Sigmoid colon (tissue), 7 donors: ENCODE data around the gene DNAH3. TPM values are rescaled to one million over a fixed set of nuclear protein-coding genes. Genes with fewer than 3 reads are reported as not detected.

Experiments used
- DNase-seq: peaks from one replicate; pipeline ENCODE4 v3.0.0-alpha.2; 2019
- H3K27ac ChIP-seq, 4 donors: fragments of 200-600 bp; sonication (generic); one replicate each; pipeline ENCODE4 v1.5.1; 2016 to 2019; ENCODE audit warnings: mild to moderate bottlenecking in 1 of 4
- H3K27me3 ChIP-seq, 3 donors: fragments of 200-600 bp; sonication (generic); one replicate each; pipeline ENCODE4 v1.5.1; 2019; ENCODE audit warnings: mild to moderate bottlenecking in 1 of 3
- H3K36me3 ChIP-seq, 4 donors: fragments of 200-600 bp; sonication (generic); one replicate each; pipeline ENCODE4 v1.5.1; 2016 to 2019
- H3K4me1 ChIP-seq, 4 donors: fragments of 200-600 bp; sonication (generic); one replicate each; pipeline ENCODE4 v1.5.1; 2017 to 2019
- H3K4me3 ChIP-seq, 4 donors: fragments of 200-600 bp; sonication (generic); one replicate each; pipeline ENCODE4 v1.5.1; 2017 to 2019; ENCODE audit warnings: mild to moderate bottlenecking in 2 of 4, moderate library complexity in 1 of 4
- H3K9me3 ChIP-seq, 4 donors: fragments of 200-600 bp in 3 of 4; sonication (generic) in 3 of 4; one replicate each; pipeline versions ENCODE4 v1.5.1 to v1.6.1; 2013 to 2019
- EP300 ChIP-seq, 4 donors: sonication (generic); formaldehyde crosslinking; IDR thresholded peaks; one replicate each; pipeline ENCODE4 v1.6.1; 2017; ENCODE audit warnings: antibody characterized with exemption in 4 of 4
- POLR2A ChIP-seq, 2 donors: fragments of 450-650 bp; IDR thresholded peaks; one replicate each; pipeline ENCODE4 v1.6.1; 2016; ENCODE audit warnings: antibody characterized with exemption in 2 of 2, mild to moderate bottlenecking in 2 of 2, moderate library complexity in 2 of 2
- POLR2AphosphoS5 ChIP-seq, 4 donors: sonication (generic); formaldehyde crosslinking; IDR thresholded peaks; one replicate each; pipeline ENCODE4 v1.6.1; 2017; ENCODE audit warnings: antibody characterized with exemption in 4 of 4
- WGBS, 2 donors: extraction: QIAGEN DNeasy Blood & Tissue Kit; methylation state at CpG; one replicate each; pipeline ENCODE4 v1.1.7; 2013; 5-methylcytosine and 5-hydroxymethylcytosine counted together
- intact Hi-C: fragments of 100-400 bp; cut with DNase I; formaldehyde crosslinking; loops from one replicate; pipeline ENCODE4 v1.15.1; 2023
- polyA plus RNA-seq, 3 donors: library from polyadenylated mRNA; stranded (reverse); fragments of 200-250 nt; gene quantifications; one replicate each; pipeline ENCODE4 v1.2.3, GENCODE V29; 2013
- total RNA-seq, 4 donors: library from RNA; depleted of rRNA; stranded (reverse); fragments of >200 nt; gene quantifications; one replicate each; pipeline ENCODE4 v1.1.0, GENCODE V29; 2016
- TF ChIP-seq, protein P1 (sequence below), 4 experiments: fragments of 450-650 bp in 3 of 4; fragments of 200-600 bp in 1 of 4; IDR thresholded peaks; one replicate each; pipeline ENCODE4 v1.5.1; 2016 to 2019; ENCODE audit warnings: antibody characterized with exemption in 4 of 4, mild to moderate bottlenecking in 3 of 4, moderate library complexity in 2 of 4
- donor health status: healthy with polysubstance abuse.
- donor health status: Bipolar disorder and iron deficiency.
- donor health status: healthy.

Gene DNAH3
- total and polyA plus RNA-seq, 7 donors, result 0.26 to 0.92 (median 0.60) TPM; not detected in 4

DNA sequence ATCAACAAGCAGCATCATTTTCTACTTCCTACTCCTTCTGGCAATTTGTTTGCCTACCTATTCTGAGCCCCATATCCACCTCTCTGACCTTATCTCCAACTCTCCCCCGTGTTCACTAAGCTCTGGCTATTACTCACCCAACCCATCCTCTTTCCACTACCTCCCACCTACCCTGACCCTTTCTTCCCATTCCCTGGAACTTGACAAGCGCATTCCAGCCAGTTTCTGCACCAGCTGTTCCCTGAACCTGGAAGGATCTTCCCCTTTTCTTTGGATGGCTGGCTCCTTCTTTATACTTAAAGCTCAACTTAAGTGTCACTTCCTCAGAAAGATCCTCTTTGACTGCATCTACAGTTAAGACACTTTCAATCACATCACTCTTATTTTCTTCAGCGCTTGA is 252.7 kb downstream of the DNAH3 start:
- Histone ChIP-seq H3K9me3 (no peaks in the 10 kb centered on the region), H3K36me3 (peaks cover 0 to 28% (median 4%) of the 10 kb centered on the region in 4 donors), H3K27ac (peak overlapping the region in 3 of 4 donors; percentile 96 to 99 (median 98)), H3K4me1 (peaks cover 0 to 66% (median 46%) of the 10 kb centered on the region in 4 donors), H3K27me3 (no peaks in the 10 kb centered on the region), H3K4me3 (no peak overlapping the region)
- intact Hi-C loops, result no loop called here
- TF ChIP-seq, protein P1, sequence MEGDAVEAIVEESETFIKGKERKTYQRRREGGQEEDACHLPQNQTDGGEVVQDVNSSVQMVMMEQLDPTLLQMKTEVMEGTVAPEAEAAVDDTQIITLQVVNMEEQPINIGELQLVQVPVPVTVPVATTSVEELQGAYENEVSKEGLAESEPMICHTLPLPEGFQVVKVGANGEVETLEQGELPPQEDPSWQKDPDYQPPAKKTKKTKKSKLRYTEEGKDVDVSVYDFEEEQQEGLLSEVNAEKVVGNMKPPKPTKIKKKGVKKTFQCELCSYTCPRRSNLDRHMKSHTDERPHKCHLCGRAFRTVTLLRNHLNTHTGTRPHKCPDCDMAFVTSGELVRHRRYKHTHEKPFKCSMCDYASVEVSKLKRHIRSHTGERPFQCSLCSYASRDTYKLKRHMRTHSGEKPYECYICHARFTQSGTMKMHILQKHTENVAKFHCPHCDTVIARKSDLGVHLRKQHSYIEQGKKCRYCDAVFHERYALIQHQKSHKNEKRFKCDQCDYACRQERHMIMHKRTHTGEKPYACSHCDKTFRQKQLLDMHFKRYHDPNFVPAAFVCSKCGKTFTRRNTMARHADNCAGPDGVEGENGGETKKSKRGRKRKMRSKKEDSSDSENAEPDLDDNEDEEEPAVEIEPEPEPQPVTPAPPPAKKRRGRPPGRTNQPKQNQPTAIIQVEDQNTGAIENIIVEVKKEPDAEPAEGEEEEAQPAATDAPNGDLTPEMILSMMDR (IDR thresholded peaks at IDR 0.05), result no peak
- TF ChIP-seq EP300 (IDR thresholded peaks at IDR 0.05), result no peak
- no peak for TF ChIP-seq POLR2A (IDR thresholded peaks at IDR 0.05)
- TF ChIP-seq POLR2AphosphoS5 (IDR thresholded peaks at IDR 0.05), result no peak
- no peak for DNase-seq
- WGBS, 2 donors, result 70 to 81% methylated on average over 3 of the region's 3 CpGs

GRCh38 chr16:20897253-20897897 is 253.3 kb downstream of the DNAH3 start:
- Histone ChIP-seq H3K36me3 (peaks cover 0 to 29% (median 4%) of the 10 kb centered on the region in 4 donors), H3K4me3 (no peak overlapping the region)
- no peak for TF ChIP-seq EP300 (IDR thresholded peaks at IDR 0.05)
- no peak for TF ChIP-seq POLR2AphosphoS5 (IDR thresholded peaks at IDR 0.05)
- TF ChIP-seq, protein P1 (IDR thresholded peaks at IDR 0.05), result no peak
- no peak for TF ChIP-seq POLR2A (IDR thresholded peaks at IDR 0.05)

GRCh38 chr16:20894388-20894787 is 256.3 kb downstream of the DNAH3 start:
- no peak overlapping the region for H3K27ac ChIP-seq
- TF ChIP-seq POLR2A (IDR thresholded peaks at IDR 0.05), result no peak
- no peak for TF ChIP-seq POLR2AphosphoS5 (IDR thresholded peaks at IDR 0.05)
- TF ChIP-seq, protein P1 (IDR thresholded peaks at IDR 0.05), result no peak
- no peak for TF ChIP-seq EP300 (IDR thresholded peaks at IDR 0.05)
- H3K4me1 ChIP-seq, result peaks cover 0 to 71% (median 40%) of the 10 kb centered on the region in 4 donors
- intact Hi-C loops, result no loop called here
- H3K9me3 ChIP-seq, result no peaks in the 10 kb centered on the region
- WGBS, 2 donors, result 93 to 95% methylated on average over 2 of the region's 2 CpGs
- no peaks in the 10 kb centered on the region for H3K27me3 ChIP-seq
- peaks cover 0 to 40% (median 4%) of the 10 kb centered on the region in 4 donors for H3K36me3 ChIP-seq
- H3K4me3 ChIP-seq, result no peak overlapping the region
- DNase-seq, result no peak

More at GRCh38 chr16:20897253-20897897, 253.3 kb downstream of the DNAH3 start:
- intact Hi-C loops, result no loop called here
- Histone ChIP-seq H3K27ac (peak overlapping the region in 3 of 4 donors; percentile 96 to 99 (median 98)), H3K27me3 (no peaks in the 10 kb centered on the region), H3K4me1 (peaks cover 0 to 66% (median 41%) of the 10 kb centered on the region in 4 donors), H3K9me3 (no peaks in the 10 kb centered on the region)
- WGBS, 2 donors, result 91 to 96% methylated on average over 4 of the region's 4 CpGs
- DNase-seq, result no peak

DNA sequence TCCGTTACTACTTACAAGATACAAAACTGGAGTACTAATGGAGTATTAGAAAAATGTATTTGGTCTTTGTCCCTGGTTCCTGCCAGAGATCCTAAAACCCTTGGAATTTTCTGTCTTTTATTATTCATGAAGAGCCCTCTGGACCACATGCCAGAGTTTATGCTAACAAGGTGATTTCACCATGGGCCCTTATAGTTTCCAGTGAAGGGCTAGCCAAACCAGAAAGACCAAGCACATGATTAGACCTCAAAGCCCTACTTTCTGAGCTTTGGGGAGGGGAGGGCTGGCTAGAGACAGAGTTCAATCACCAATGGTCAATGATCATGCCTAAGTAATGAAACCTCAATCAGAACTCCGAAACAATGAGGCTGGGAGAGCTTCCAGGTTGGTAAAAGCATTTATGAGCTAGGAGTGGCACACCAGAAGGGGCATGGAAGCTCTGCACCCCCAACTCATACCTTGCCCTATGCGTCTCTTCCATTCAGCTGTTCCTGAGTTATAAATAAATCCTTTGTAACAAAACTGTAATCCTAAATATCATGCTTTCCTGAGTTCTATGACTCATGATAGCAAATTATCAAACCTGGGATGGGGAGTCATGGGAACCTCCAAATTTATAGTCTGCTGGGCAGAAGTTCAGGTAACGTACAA is 260.9 kb downstream of the DNAH3 start:
- WGBS, 2 donors, result 33 to 79% methylated on average over 4 of the region's 4 CpGs

More for the DNA sequence above, 260.9 kb downstream of the DNAH3 start:
- TF ChIP-seq POLR2AphosphoS5 (IDR thresholded peaks at IDR 0.05), result no peak
- no peak for TF ChIP-seq EP300 (IDR thresholded peaks at IDR 0.05)
- no peak for TF ChIP-seq POLR2A (IDR thresholded peaks at IDR 0.05)
- TF ChIP-seq, protein P1 (IDR thresholded peaks at IDR 0.05), result no peak
- DNase-seq, result no peak
- intact Hi-C loops, result no loop called here
- H3K4me3 ChIP-seq, result no peak overlapping the region
- H3K36me3 ChIP-seq, result peaks cover 0 to 28% (median 4%) of the 10 kb centered on the region in 4 donors
- H3K9me3 ChIP-seq, result no peaks in the 10 kb centered on the region
- H3K27me3 ChIP-seq, result no peaks in the 10 kb centered on the region
- no peak overlapping the region for H3K27ac ChIP-seq
- H3K4me1 ChIP-seq, result peaks cover 0 to 48% (median 30%) of the 10 kb centered on the region in 4 donors
